Mesothelial cell of epicardium (in vitro differentiated cells): ENCODE measurements around the gene CD81. TPM values are rescaled to one million over a fixed set of nuclear protein-coding genes. Genes with fewer than 3 reads are reported as not detected.

ENCODE experiments used
- DNase-seq, 2 experiments: peaks; one replicate each; pipeline ENCODE4 v3.0.0; 2021; ENCODE audit warnings: low spot score in 2 of 2; ENCODE audit not compliant: unreplicated experiment in 2 of 2
- H3K27ac Mint-ChIP-seq: 2 replicates; pipeline ENCODE4 v1.8.0; 2021; ENCODE audit warnings: mixed read lengths
- H3K27me3 Mint-ChIP-seq: 2 replicates; pipeline ENCODE4 v1.8.0; 2021; ENCODE audit warnings: low read depth, mixed read lengths
- H3K36me3 Mint-ChIP-seq: 2 replicates; pipeline ENCODE4 v1.8.0; 2021; ENCODE audit warnings: mixed read lengths
- H3K4me1 Mint-ChIP-seq: 2 replicates; pipeline ENCODE4 v1.8.0; 2021; ENCODE audit warnings: mixed read lengths
- H3K4me3 Mint-ChIP-seq: 2 replicates; pipeline ENCODE4 v1.8.0; 2021; ENCODE audit warnings: mild to moderate bottlenecking, moderate library complexity, mixed read lengths
- H3K9me3 Mint-ChIP-seq: 2 replicates; pipeline ENCODE4 v1.8.0; 2021; ENCODE audit warnings: mixed read lengths
- total RNA-seq: library from RNA; stranded (reverse); gene quantifications from 3 replicates; pipeline ENCODE4 v1.2.1, GENCODE V29; 2021
- TF ChIP-seq, protein P1 (sequence below): fragments of 200-600 bp; sonication (generic); IDR thresholded peaks from one replicate; pipeline ENCODE4 v1.5.0; 2021; ENCODE audit warnings: antibody characterized with exemption; ENCODE audit not compliant: unreplicated experiment

Gene CD81
- total RNA-seq, 1 donor from 2014 or later = 410 TPM

- TF ChIP-seq, protein P1, sequence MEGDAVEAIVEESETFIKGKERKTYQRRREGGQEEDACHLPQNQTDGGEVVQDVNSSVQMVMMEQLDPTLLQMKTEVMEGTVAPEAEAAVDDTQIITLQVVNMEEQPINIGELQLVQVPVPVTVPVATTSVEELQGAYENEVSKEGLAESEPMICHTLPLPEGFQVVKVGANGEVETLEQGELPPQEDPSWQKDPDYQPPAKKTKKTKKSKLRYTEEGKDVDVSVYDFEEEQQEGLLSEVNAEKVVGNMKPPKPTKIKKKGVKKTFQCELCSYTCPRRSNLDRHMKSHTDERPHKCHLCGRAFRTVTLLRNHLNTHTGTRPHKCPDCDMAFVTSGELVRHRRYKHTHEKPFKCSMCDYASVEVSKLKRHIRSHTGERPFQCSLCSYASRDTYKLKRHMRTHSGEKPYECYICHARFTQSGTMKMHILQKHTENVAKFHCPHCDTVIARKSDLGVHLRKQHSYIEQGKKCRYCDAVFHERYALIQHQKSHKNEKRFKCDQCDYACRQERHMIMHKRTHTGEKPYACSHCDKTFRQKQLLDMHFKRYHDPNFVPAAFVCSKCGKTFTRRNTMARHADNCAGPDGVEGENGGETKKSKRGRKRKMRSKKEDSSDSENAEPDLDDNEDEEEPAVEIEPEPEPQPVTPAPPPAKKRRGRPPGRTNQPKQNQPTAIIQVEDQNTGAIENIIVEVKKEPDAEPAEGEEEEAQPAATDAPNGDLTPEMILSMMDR = no peak
- H3K4me3 Mint-ChIP-seq = no peak overlapping the region
- H3K9me3 Mint-ChIP-seq = no peaks in the 10 kb centered on the region
- H3K27me3 Mint-ChIP-seq = no peaks in the 10 kb centered on the region
- no peak for DNase-seq
- H3K27ac Mint-ChIP-seq = peak overlapping the region; percentile 99
- peaks cover 2% of the 10 kb centered on the region for H3K36me3 Mint-ChIP-seq
- peaks cover 46% of the 10 kb centered on the region for H3K4me1 Mint-ChIP-seq
Measured at GRCh38 chr11:2408671-2409070, 31.6 kb downstream of the CD81 start.

DNA sequence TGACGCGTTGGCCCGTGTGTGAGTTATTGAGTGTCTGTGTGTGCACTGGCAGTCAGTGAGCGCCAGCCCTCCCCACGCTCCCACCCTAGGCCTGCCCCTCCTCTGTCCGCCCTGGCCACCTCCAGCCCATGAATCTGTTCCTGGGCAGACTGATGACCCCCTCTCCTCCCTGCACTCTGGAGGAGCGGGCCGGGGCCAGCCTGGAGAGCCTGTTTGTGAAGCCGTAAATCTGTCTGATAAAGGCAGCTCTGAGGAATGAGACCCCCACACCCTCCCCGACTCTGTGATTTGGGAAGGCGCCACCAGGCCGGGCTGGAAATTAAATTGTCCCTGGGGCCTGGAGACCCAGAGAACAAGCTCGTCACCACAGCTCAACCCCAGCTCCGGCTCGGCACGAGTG, 32.0 kb downstream of the CD81 start:
- no peaks in the 10 kb centered on the region for H3K9me3 Mint-ChIP-seq
- peaks cover 46% of the 10 kb centered on the region for H3K4me1 Mint-ChIP-seq
- H3K4me3 Mint-ChIP-seq = peak overlapping the region; percentile 24
- TF ChIP-seq, protein P1 = no peak
- no peaks in the 10 kb centered on the region for H3K36me3 Mint-ChIP-seq
- DNase-seq = no peak
- H3K27ac Mint-ChIP-seq = peak overlapping the region; percentile 99
- H3K27me3 Mint-ChIP-seq = no peaks in the 10 kb centered on the region

- peak in 1 of 2 experiments; percentile 65 for DNase-seq
- no peaks in the 10 kb centered on the region for H3K9me3 Mint-ChIP-seq
- no peaks in the 10 kb centered on the region for H3K36me3 Mint-ChIP-seq
- no peaks in the 10 kb centered on the region for H3K27me3 Mint-ChIP-seq
- H3K4me3 Mint-ChIP-seq = no peak overlapping the region
- H3K27ac Mint-ChIP-seq = peak overlapping the region; percentile 99
- TF ChIP-seq, protein P1 = no peak
- peaks cover 48% of the 10 kb centered on the region for H3K4me1 Mint-ChIP-seq
Measured at GRCh38 chr11:2409611-2410468, 32.7 kb downstream of the CD81 start.

DNA sequence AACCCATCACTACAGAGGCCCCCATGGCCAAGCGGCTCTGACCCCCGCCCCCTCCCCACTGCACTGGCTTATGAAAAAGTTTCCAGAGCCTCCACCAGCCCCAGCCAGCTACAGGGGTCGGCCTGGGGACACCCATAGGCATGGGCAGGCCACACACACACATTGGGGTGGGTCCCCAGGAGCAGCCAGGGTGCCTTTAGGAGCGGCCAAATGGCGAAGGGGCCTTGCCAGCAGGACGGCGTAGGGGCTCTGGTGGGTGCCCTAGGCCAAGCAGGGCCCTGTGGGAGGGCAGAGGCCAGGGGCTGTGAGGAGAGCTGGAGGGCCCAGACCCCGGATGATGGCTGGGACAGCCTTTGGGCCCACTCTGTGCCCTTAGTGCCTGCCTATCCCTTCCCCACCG, 33.5 kb downstream of the CD81 start:
- TF ChIP-seq, protein P1 = no peak
- no peaks in the 10 kb centered on the region for H3K36me3 Mint-ChIP-seq
- no peaks in the 10 kb centered on the region for H3K27me3 Mint-ChIP-seq
- no peaks in the 10 kb centered on the region for H3K9me3 Mint-ChIP-seq
- H3K4me1 Mint-ChIP-seq = peaks cover 46% of the 10 kb centered on the region
- no peak for DNase-seq
- peak overlapping the region; percentile 99 for H3K27ac Mint-ChIP-seq
- H3K4me3 Mint-ChIP-seq = no peak overlapping the region

- no peak overlapping the region for H3K4me3 Mint-ChIP-seq
- no peaks in the 10 kb centered on the region for H3K27me3 Mint-ChIP-seq
- H3K27ac Mint-ChIP-seq = peak overlapping the region; percentile 93
- peaks cover 43% of the 10 kb centered on the region for H3K4me1 Mint-ChIP-seq
- TF ChIP-seq, protein P1 = no peak
- no peak for DNase-seq
- H3K9me3 Mint-ChIP-seq = no peaks in the 10 kb centered on the region
- H3K36me3 Mint-ChIP-seq = no peaks in the 10 kb centered on the region
Measured at GRCh38 chr11:2411446-2412305, 34.6 kb downstream of the CD81 start.
